Measurements from ENCODE around the gene FAAP100.

DNA sequence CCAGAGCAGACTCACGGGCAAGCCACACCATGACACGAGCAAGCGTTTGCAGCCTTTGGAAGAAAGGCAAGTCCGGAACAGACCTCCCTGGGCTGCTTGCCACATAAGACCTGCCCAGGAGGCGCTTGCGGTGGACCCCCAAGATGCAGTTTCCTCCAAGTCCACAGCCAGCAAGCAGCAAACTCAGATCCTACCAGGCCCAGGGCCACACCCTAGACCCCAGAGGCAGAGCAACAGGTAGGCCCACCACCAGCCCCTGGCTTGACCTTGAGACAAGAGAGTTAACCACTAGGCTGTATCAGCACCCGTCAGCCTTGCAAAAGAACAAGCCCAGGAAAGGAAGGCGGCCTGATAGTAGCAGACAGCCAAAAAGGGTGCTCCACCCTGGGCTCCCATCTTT lies 2.3 kb downstream of the FAAP100 start:
- TF ChIP-seq CTCF (IDR thresholded peaks at IDR 0.05 in 4 of 5, conservative IDR thresholded peaks at IDR 0.05 in 1 of 5): no peak
- no peak for TF ChIP-seq POLR2A (IDR thresholded peaks at IDR 0.05)
